ENCODE results near the gene SMAD6.

- TF ChIP-seq MYC (IDR thresholded peaks at IDR 0.05; ENCODE audit: low read depth, low read length) (no peak), CTCF (IDR thresholded peaks at IDR 0.05; ENCODE audit: low read depth, low read length) (no peak), POLR2A (IDR thresholded peaks at IDR 0.05; ENCODE audit: extremely low read depth, insufficient read length) (no peak), MAX (IDR thresholded peaks at IDR 0.05; ENCODE audit: low read depth, low read length) (peak; percentile 44)
These were observed 927 bp downstream of the SMAD6 start for GRCh38 chr15:66702787-66703539.
